GM23248 (cell line): ENCODE results near the gene PCBP3. TPM values are rescaled to one million over a fixed set of nuclear protein-coding genes. Genes with fewer than 3 reads are reported as not detected.
"Not testable (repeated sequence)": the region's sequence is repeated elsewhere in the genome, so short reads cannot be mapped to it uniquely, and the experiment has no call there.

Source experiments
- DNase-seq: peaks from one replicate; pipeline ENCODE4 v3.0.0-alpha.2; 2015
- H2AFZ ChIP-seq: fragments of 200-600 bp; sonication (generic); 2 replicates; pipeline ENCODE4 v1.6.1; 2016; ENCODE audit warnings: antibody characterized with exemption
- H3F3A ChIP-seq: fragments of 200-600 bp; sonication (generic); 2 replicates; pipeline ENCODE4 v1.6.1; 2016; ENCODE audit warnings: mild to moderate bottlenecking, antibody characterized with exemption, mixed run types; ENCODE audit not compliant: insufficient read depth
- H3K27ac ChIP-seq: fragments of 200-600 bp; sonication (generic); 2 replicates; pipeline ENCODE4 v1.5.1; 2016; ENCODE audit warnings: mild to moderate bottlenecking
- H3K27me3 ChIP-seq: fragments of 200-600 bp; sonication (generic); replicated peaks from 2 replicates; pipeline ENCODE4 v1.6.1; 2016; ENCODE audit warnings: mild to moderate bottlenecking; ENCODE audit not compliant: insufficient read depth
- H3K36me3 ChIP-seq: fragments of 200-600 bp; sonication (generic); 2 replicates; pipeline ENCODE4 v1.6.1; 2016; ENCODE audit warnings: low read depth, mild to moderate bottlenecking
- H3K4me1 ChIP-seq: fragments of 200-600 bp; sonication (generic); 2 replicates; pipeline ENCODE4 v1.6.1; 2016; ENCODE audit warnings: mild to moderate bottlenecking; ENCODE audit not compliant: insufficient read depth
- H3K4me2 ChIP-seq: fragments of 200-600 bp; sonication (generic); one replicate; pipeline ENCODE4 v1.6.1; 2016; ENCODE audit warnings: mild to moderate bottlenecking; ENCODE audit not compliant: unreplicated experiment
- H3K4me3 ChIP-seq: fragments of 200-600 bp; sonication (generic); 2 replicates; pipeline ENCODE4 v1.5.1; 2016; ENCODE audit warnings: mild to moderate bottlenecking
- H3K79me2 ChIP-seq: fragments of 200-600 bp; sonication (generic); 2 replicates; pipeline ENCODE4 v1.6.1; 2016; ENCODE audit warnings: mild to moderate bottlenecking; ENCODE audit not compliant: insufficient read depth
- H3K9ac ChIP-seq: fragments of 200-600 bp; sonication (generic); 2 replicates; pipeline ENCODE4 v1.6.1; 2016; ENCODE audit warnings: mild to moderate bottlenecking
- H3K9me2 ChIP-seq: fragments of 200-600 bp; sonication (generic); 2 replicates; pipeline ENCODE4 v1.6.1; 2016; ENCODE audit warnings: mixed run types, mild to moderate bottlenecking, moderate library complexity; ENCODE audit not compliant: insufficient read depth
- H3K9me3 ChIP-seq: fragments of 200-600 bp; sonication (generic); one replicate; pipeline ENCODE4 v1.6.1; 2017; ENCODE audit warnings: low read depth
- H4K20me1 ChIP-seq: fragments of 200-600 bp; sonication (generic); 2 replicates; pipeline ENCODE4 v1.6.0; 2016; ENCODE audit not compliant: insufficient read depth
- EZH2 ChIP-seq: fragments of 200-600 bp; sonication (generic); IDR thresholded peaks from 2 replicates; pipeline ENCODE4 v1.6.1; 2018; ENCODE audit warnings: antibody characterized with exemption, mild to moderate bottlenecking; ENCODE audit not compliant: insufficient read depth, poor library complexity, severe bottlenecking
- EZH2phosphoT487 ChIP-seq: fragments of 200-600 bp; sonication (generic); IDR thresholded peaks from 2 replicates; pipeline ENCODE4 v1.6.1; 2018; ENCODE audit warnings: antibody characterized with exemption, moderate library complexity, mild to moderate bottlenecking, low read depth; ENCODE audit not compliant: insufficient read depth
- WGBS, 2 experiments: methylation state at CpG; one replicate each; pipeline ENCODE4 v1.1.6; 2015 to 2017; ENCODE audit warnings: low lambda C conversion rate in 2 of 2, low coverage in 1 of 2; ENCODE audit errors: missing lambda C conversion rate in 2 of 2; 5-methylcytosine and 5-hydroxymethylcytosine counted together
- in situ Hi-C: fragments of 300-500 bp; cut with MboI; formaldehyde crosslinking; loops from 2 replicates; pipeline ENCODE4 v1.15.0; 2020
- polyA plus RNA-seq: library from polyadenylated mRNA; unstranded; fragments of >200 nt; fragmentation: Nextera tagmentation; extraction: Ambion mirVana; gene quantifications from 2 replicates; pipeline ENCODE4 v1.2.1, GENCODE V29; 2016
- total RNA-seq: library from RNA; depleted of rRNA; stranded (reverse); fragments of >200 nt; shearing (Covaris generic); gene quantifications from 2 replicates; pipeline ENCODE4 v1.2.3, GENCODE V29; 2014

The PCBP3 gene
- total and polyA plus RNA-seq, 2 experiments from 2014 or later = 0.32 to 1.3 TPM

- H3K9me3 ChIP-seq = no peaks in the 10 kb centered on the region
- no peak overlapping the region for H3K4me2 ChIP-seq
- H2AFZ ChIP-seq = no peak overlapping the region
- H3F3A ChIP-seq = no peaks in the 10 kb centered on the region
- H3K9me2 ChIP-seq = no peaks in the 10 kb centered on the region
- H3K27ac ChIP-seq = no peak overlapping the region
- H4K20me1 ChIP-seq = no peaks in the 10 kb centered on the region
- no peak for TF ChIP-seq EZH2
- TF ChIP-seq EZH2phosphoT487 = no peak
- H3K9ac ChIP-seq = no peak overlapping the region
- H3K79me2 ChIP-seq = no peaks in the 10 kb centered on the region
- in situ Hi-C loops = no loop called here
- no peak for DNase-seq
- no peak overlapping the region for H3K4me3 ChIP-seq
- no peaks in the 10 kb centered on the region for H3K27me3 ChIP-seq
- WGBS, 2 experiments = 88 to 100% methylated on average over 1 of the region's 1 CpG
- H3K4me1 ChIP-seq = no peaks in the 10 kb centered on the region
- no peaks in the 10 kb centered on the region for H3K36me3 ChIP-seq
These were observed 25.9 kb downstream of the PCBP3 start for GRCh38 chr21:45669382-45669781.

- in situ Hi-C loops = no loop called here
- H3K4me1 ChIP-seq = no peaks in the 10 kb centered on the region
- no peaks in the 10 kb centered on the region for H3F3A ChIP-seq
- H3K36me3 ChIP-seq = no peaks in the 10 kb centered on the region
- H3K9ac ChIP-seq = no peak overlapping the region
- no peaks in the 10 kb centered on the region for H4K20me1 ChIP-seq
- no peaks in the 10 kb centered on the region for H3K9me2 ChIP-seq
- no peaks in the 10 kb centered on the region for H3K27me3 ChIP-seq
- TF ChIP-seq EZH2phosphoT487 (no peak), EZH2 (no peak)
- no peak overlapping the region for H3K4me3 ChIP-seq
- no peak overlapping the region for H2AFZ ChIP-seq
- 58 to 67% methylated on average over 3 of the region's 3 CpGs for WGBS, 2 experiments
- no peak for DNase-seq
- H3K9me3 ChIP-seq = no peaks in the 10 kb centered on the region
- no peak overlapping the region for H3K4me2 ChIP-seq
- H3K79me2 ChIP-seq = no peaks in the 10 kb centered on the region
- no peak overlapping the region for H3K27ac ChIP-seq
These were observed 27.2 kb downstream of the PCBP3 start for GRCh38 chr21:45670731-45671130.

GRCh38 chr21:45678790-45679189 lies 35.3 kb downstream of the PCBP3 start:
- H3K9me3 ChIP-seq, H4K20me1 ChIP-seq, H3K27ac ChIP-seq, H3K9ac ChIP-seq, H3K9me2 ChIP-seq, H2AFZ ChIP-seq, H3K79me2 ChIP-seq, DNase-seq, H3K27me3 ChIP-seq, H3K4me2 ChIP-seq, in situ Hi-C loops, H3K36me3 ChIP-seq, H3F3A ChIP-seq, H3K4me1 ChIP-seq, H3K4me3 ChIP-seq: not testable (repeated sequence)
- 90 to 100% methylated on average over 1 of the region's 1 CpG for WGBS, 2 experiments

- no peaks in the 10 kb centered on the region for H3K9me3 ChIP-seq
These were observed 36.7 kb downstream of the PCBP3 start for GRCh38 chr21:45680215-45680614.

GRCh38 chr21:45695086-45695485 lies 51.6 kb downstream of the PCBP3 start:
- no peak overlapping the region for H3K4me2 ChIP-seq
- H3F3A ChIP-seq = peaks cover 8% of the 10 kb centered on the region
- no peaks in the 10 kb centered on the region for H3K36me3 ChIP-seq
- in situ Hi-C loops = no loop called here
- no peaks in the 10 kb centered on the region for H4K20me1 ChIP-seq
- H3K27me3 ChIP-seq = peaks cover 5% of the 10 kb centered on the region; the same call in 1 of the 2 replicates
- H3K4me1 ChIP-seq = peaks cover 10% of the 10 kb centered on the region; the same call in 1 of the 2 replicates
- DNase-seq = no peak
- H3K79me2 ChIP-seq = no peaks in the 10 kb centered on the region
- no peaks in the 10 kb centered on the region for H3K9me2 ChIP-seq
- no peak overlapping the region for H2AFZ ChIP-seq
- WGBS, 2 experiments = 33 to 35% methylated on average over 2 of the region's 2 CpGs
- H3K4me3 ChIP-seq = no peak overlapping the region
- TF ChIP-seq EZH2phosphoT487 = no peak
- no peaks in the 10 kb centered on the region for H3K9me3 ChIP-seq
- no peak overlapping the region for H3K9ac ChIP-seq
- H3K27ac ChIP-seq = no peak overlapping the region

More at GRCh38 chr21:45680215-45680614, 36.7 kb downstream of the PCBP3 start:
- no peak for DNase-seq
- TF ChIP-seq EZH2 = no peak
- TF ChIP-seq EZH2phosphoT487 = no peak
- Histone ChIP-seq H2AFZ (no peak overlapping the region), H3K4me2 (no peak overlapping the region), H3K27me3 (no peaks in the 10 kb centered on the region), H3K9ac (no peak overlapping the region), H3K4me1 (no peaks in the 10 kb centered on the region), H3K27ac (no peak overlapping the region), H3K36me3 (no peaks in the 10 kb centered on the region), H3K9me2 (no peaks in the 10 kb centered on the region), H4K20me1 (no peaks in the 10 kb centered on the region), H3K79me2 (no peaks in the 10 kb centered on the region), H3F3A (no peaks in the 10 kb centered on the region), H3K4me3 (no peak overlapping the region)
- WGBS, 2 experiments = 51 to 59% methylated on average over 1 of the region's 1 CpG
- in situ Hi-C loops = no loop called here
